ENCODE results near the gene KCTD13. TPM values are rescaled to one million over a fixed set of nuclear protein-coding genes. Genes with fewer than 3 reads are reported as not detected.
"Not testable (repeated sequence)": the region's sequence is repeated elsewhere in the genome, so short reads cannot be mapped to it uniquely, and the experiment has no call there.

Gene KCTD13
- total RNA-seq, 3 donors from 2014 or later (not counting 1 experiment from before 2014, with no cell fraction given), result 36.1 to 54.0 (median 51.7) TPM

- TF ChIP-seq CTCF (IDR thresholded peaks at IDR 0.05), result no peak
- DNase-seq (peak in 1 of 2 donors; percentile 44), ATAC-seq (no peak)
- no peaks in the 10 kb centered on the region for H3K9me3 ChIP-seq (ENCODE audit: control insufficient read depth, insufficient read depth, low read length)
- Mint-ChIP-seq H3K4me1 (peaks cover 11 to 17% of the 10 kb centered on the region in 2 donors), H3K4me3 (peak overlapping the region; percentile 93), H3K27ac (peak overlapping the region; percentile 88 to 90), H3K9me3 (no peaks in the 10 kb centered on the region), H3K36me3 (no peaks in the 10 kb centered on the region), H3K27me3 (ENCODE audit: low read depth in 2 of 2) (no peaks in the 10 kb centered on the region)
- H3K27ac ChIP-seq (ENCODE audit: low read length), result peak overlapping the region; percentile 72
- no peaks in the 10 kb centered on the region for H3K27me3 ChIP-seq (ENCODE audit: control insufficient read depth, insufficient read depth, low read length)
- intact Hi-C loops (cut with micrococcal nuclease), result no loop called here
- H3K4me3 ChIP-seq (ENCODE audit: low read length), result peak overlapping the region; percentile 61
- peaks cover 17% of the 10 kb centered on the region for H3K4me1 ChIP-seq (ENCODE audit: control insufficient read depth, insufficient read depth, low read length)
- no peaks in the 10 kb centered on the region for H3K36me3 ChIP-seq (ENCODE audit: control insufficient read depth, insufficient read depth, low read length)
- 13% methylated on average over 18 of the region's 18 CpGs for WGBS (ENCODE audit: insufficient coverage)
Measured at GRCh38 chr16:29962344-29962994, 36.4 kb upstream of the KCTD13 start.

- H3K9me3 Mint-ChIP-seq, result no peaks in the 10 kb centered on the region
- WGBS (ENCODE audit: insufficient coverage), result under 1% methylated on average over 75 of the region's 75 CpGs
- no peaks in the 10 kb centered on the region for H3K27me3 Mint-ChIP-seq (ENCODE audit: low read depth in 2 of 2)
- H3K4me1 ChIP-seq (ENCODE audit: control insufficient read depth, insufficient read depth, low read length), result peaks cover 17% of the 10 kb centered on the region
- peaks cover 11 to 17% of the 10 kb centered on the region in 2 donors for H3K4me1 Mint-ChIP-seq
- peak within 1 kb of the TSS; percentile 78 for H3K27ac ChIP-seq (ENCODE audit: low read length)
- peak; percentile 89 to 97 (median 90) for ATAC-seq
- H3K27me3 ChIP-seq (ENCODE audit: control insufficient read depth, insufficient read depth, low read length), result no peaks in the 10 kb centered on the region
- DNase-seq, result peak; percentile 96 to 97
- H3K4me3 Mint-ChIP-seq, result peak within 1 kb of the TSS; percentile 93
- intact Hi-C loops (cut with micrococcal nuclease), result loop anchor here (1.0 to 2.0 kb wide), 3 partner anchors 12 to 99 kb away; partner anchors contain the start of genes CDIPT, KCTD13 and TAOK2
- H3K4me3 ChIP-seq (ENCODE audit: low read length), result peak within 1 kb of the TSS; percentile 75
- no peaks in the 10 kb centered on the region for H3K9me3 ChIP-seq (ENCODE audit: control insufficient read depth, insufficient read depth, low read length)
- peak within 1 kb of the TSS; percentile 88 to 90 for H3K27ac Mint-ChIP-seq
- no peaks in the 10 kb centered on the region for H3K36me3 ChIP-seq (ENCODE audit: control insufficient read depth, insufficient read depth, low read length)
- TF ChIP-seq CTCF (IDR thresholded peaks at IDR 0.05), result peak; percentile 23
- H3K36me3 Mint-ChIP-seq, result no peaks in the 10 kb centered on the region
Measured at GRCh38 chr16:29961479-29962343, 35.7 kb upstream of the KCTD13 start, which contains the start of gene TMEM219. Gene TMEM219 (plus strand): TSS chr16:29962079. CDS start chr16:29963144, 1,065 bp downstream.

- no peak for TF ChIP-seq CTCF (IDR thresholded peaks at IDR 0.05)
- Histone ChIP-seq H3K4me3 (ENCODE audit: low read length) (peak overlapping the region; percentile 75), H3K27me3 (ENCODE audit: control insufficient read depth, insufficient read depth, low read length) (no peaks in the 10 kb centered on the region), H3K9me3 (ENCODE audit: control insufficient read depth, insufficient read depth, low read length) (no peaks in the 10 kb centered on the region), H3K27ac (ENCODE audit: low read length) (peak overlapping the region; percentile 78), H3K36me3 (ENCODE audit: control insufficient read depth, insufficient read depth, low read length) (no peaks in the 10 kb centered on the region), H3K4me1 (ENCODE audit: control insufficient read depth, insufficient read depth, low read length) (peaks cover 17% of the 10 kb centered on the region)
- H3K27me3 Mint-ChIP-seq (ENCODE audit: low read depth in 2 of 2), result no peaks in the 10 kb centered on the region
- H3K27ac Mint-ChIP-seq, result peak overlapping the region; percentile 88 to 90
- DNase-seq (no peak), ATAC-seq (no peak)
- no peaks in the 10 kb centered on the region for H3K9me3 Mint-ChIP-seq
- no peaks in the 10 kb centered on the region for H3K36me3 Mint-ChIP-seq
- H3K4me1 Mint-ChIP-seq, result peaks cover 11 to 17% of the 10 kb centered on the region in 2 donors
- peak overlapping the region; percentile 86 for H3K4me3 Mint-ChIP-seq
- intact Hi-C loops (cut with micrococcal nuclease), result loop anchor here (1.0 to 2.0 kb wide), 3 partner anchors 12 to 98 kb away; partner anchors contain the start of genes CDIPT, KCTD13 and TAOK2
- 83% methylated on average over 10 of the region's 10 CpGs for WGBS (ENCODE audit: insufficient coverage)
Measured at GRCh38 chr16:29961127-29961478, 35.1 kb upstream of the KCTD13 start.

GRCh38 chr16:29959821-29960220 lies 33.8 kb upstream of the KCTD13 start:
- H3K27me3 ChIP-seq (ENCODE audit: control insufficient read depth, insufficient read depth, low read length); H3K36me3 Mint-ChIP-seq; H3K4me3 Mint-ChIP-seq; H3K9me3 Mint-ChIP-seq; H3K9me3 ChIP-seq (ENCODE audit: control insufficient read depth, insufficient read depth, low read length); DNase-seq; H3K4me3 ChIP-seq (ENCODE audit: low read length); H3K27ac ChIP-seq (ENCODE audit: low read length); H3K36me3 ChIP-seq (ENCODE audit: control insufficient read depth, insufficient read depth, low read length); H3K27me3 Mint-ChIP-seq (ENCODE audit: low read depth in 2 of 2); H3K27ac Mint-ChIP-seq; ATAC-seq: not testable (repeated sequence)
- intact Hi-C loops (cut with micrococcal nuclease), result loop anchor here (2.0 kb wide), 1 partner anchor 97 kb away; the partner anchor contains the start of gene CDIPT
- H3K4me1 ChIP-seq (ENCODE audit: control insufficient read depth, insufficient read depth, low read length), result peaks cover 17% of the 10 kb centered on the region
- peaks cover 11 to 17% of the 10 kb centered on the region in 2 donors for H3K4me1 Mint-ChIP-seq
- 100% methylated on average over 4 of the region's 4 CpGs for WGBS (ENCODE audit: insufficient coverage)
